Type B pancreatic cell (in vitro differentiated cells): ENCODE data around the gene FN3KRP. TPM values are rescaled to one million over a fixed set of nuclear protein-coding genes. Genes with fewer than 3 reads are reported as not detected.

Experiments
- DNase-seq: peaks from one replicate; pipeline ENCODE4 v3.0.0; 2021; ENCODE audit warnings: mixed read lengths; ENCODE audit not compliant: unreplicated experiment; ENCODE audit errors: extremely low spot score
- H3K27ac Mint-ChIP-seq: 2 replicates; pipeline ENCODE4 v1.8.0; 2021; ENCODE audit warnings: mild to moderate bottlenecking, mixed read lengths
- H3K27me3 Mint-ChIP-seq: 2 replicates; pipeline ENCODE4 v1.8.0; 2021; ENCODE audit warnings: mixed read lengths
- H3K36me3 Mint-ChIP-seq: 2 replicates; pipeline ENCODE4 v1.8.0; 2021; ENCODE audit warnings: mixed read lengths
- H3K4me1 Mint-ChIP-seq: one replicate; pipeline ENCODE4 v1.8.0; 2021; ENCODE audit warnings: mixed read lengths; ENCODE audit not compliant: unreplicated experiment
- H3K4me3 Mint-ChIP-seq: 2 replicates; pipeline ENCODE4 v1.8.0; 2021; ENCODE audit warnings: mild to moderate bottlenecking, mixed read lengths
- H3K9me3 Mint-ChIP-seq: 2 replicates; pipeline ENCODE4 v1.8.0; 2021; ENCODE audit warnings: mixed read lengths
- total RNA-seq: library from RNA; stranded (reverse); gene quantifications from 2 replicates; pipeline ENCODE4 v1.2.1, GENCODE V29; 2021; ENCODE audit warnings: low replicate concordance
- TF ChIP-seq, protein P1 (sequence below): fragments of 200-600 bp; sonication (generic); conservative IDR thresholded peaks from 2 replicates; pipeline ENCODE4 v1.5.0; 2021; ENCODE audit warnings: antibody characterized with exemption, mild to moderate bottlenecking

FN3KRP gene
- total RNA-seq, 1 donor from 2014 or later = 36.5 TPM

DNA sequence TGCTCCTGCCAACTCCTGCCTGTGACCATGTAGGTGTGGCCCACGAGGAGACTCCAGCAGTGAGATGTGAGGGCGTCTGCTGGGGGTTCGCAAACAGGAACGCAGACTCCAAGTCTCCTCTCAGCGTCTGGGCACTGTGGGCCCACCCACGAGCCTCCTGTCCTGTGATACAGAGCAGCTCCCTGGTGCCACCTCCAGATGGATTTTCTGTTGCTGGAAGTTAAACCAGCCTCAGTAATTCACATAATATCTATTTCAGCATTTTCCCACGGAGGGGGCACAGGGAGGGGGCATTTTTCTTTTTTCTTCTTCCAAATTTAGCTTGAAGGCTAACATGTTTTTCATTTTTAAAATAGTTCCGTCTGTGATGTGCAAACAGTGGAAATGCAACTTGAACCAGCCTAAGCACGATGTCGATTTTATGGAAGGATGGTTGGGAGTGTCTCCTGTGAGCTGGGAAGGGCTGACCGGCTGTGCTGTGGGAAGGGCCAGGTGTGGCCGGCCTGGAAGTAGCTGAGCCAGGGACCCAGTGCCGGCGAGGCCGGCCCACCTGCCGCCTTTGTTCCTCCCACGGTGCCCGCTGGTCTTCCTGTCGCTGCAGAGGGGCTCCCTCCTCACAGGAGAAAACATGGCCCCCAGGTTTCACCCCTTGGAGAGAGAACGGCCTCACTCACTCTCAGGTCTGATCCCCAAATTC lies 14.1 kb upstream of the FN3KRP start:
- no peak for DNase-seq
- Mint-ChIP-seq H3K4me3 (peak overlapping the region; percentile 28), H3K27me3 (peaks cover 4% of the 10 kb centered on the region), H3K4me1 (no peaks in the 10 kb centered on the region), H3K36me3 (no peaks in the 10 kb centered on the region), H3K27ac (peak overlapping the region; percentile 33), H3K9me3 (no peaks in the 10 kb centered on the region)
- TF ChIP-seq, protein P1, sequence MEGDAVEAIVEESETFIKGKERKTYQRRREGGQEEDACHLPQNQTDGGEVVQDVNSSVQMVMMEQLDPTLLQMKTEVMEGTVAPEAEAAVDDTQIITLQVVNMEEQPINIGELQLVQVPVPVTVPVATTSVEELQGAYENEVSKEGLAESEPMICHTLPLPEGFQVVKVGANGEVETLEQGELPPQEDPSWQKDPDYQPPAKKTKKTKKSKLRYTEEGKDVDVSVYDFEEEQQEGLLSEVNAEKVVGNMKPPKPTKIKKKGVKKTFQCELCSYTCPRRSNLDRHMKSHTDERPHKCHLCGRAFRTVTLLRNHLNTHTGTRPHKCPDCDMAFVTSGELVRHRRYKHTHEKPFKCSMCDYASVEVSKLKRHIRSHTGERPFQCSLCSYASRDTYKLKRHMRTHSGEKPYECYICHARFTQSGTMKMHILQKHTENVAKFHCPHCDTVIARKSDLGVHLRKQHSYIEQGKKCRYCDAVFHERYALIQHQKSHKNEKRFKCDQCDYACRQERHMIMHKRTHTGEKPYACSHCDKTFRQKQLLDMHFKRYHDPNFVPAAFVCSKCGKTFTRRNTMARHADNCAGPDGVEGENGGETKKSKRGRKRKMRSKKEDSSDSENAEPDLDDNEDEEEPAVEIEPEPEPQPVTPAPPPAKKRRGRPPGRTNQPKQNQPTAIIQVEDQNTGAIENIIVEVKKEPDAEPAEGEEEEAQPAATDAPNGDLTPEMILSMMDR = no peak

DNA sequence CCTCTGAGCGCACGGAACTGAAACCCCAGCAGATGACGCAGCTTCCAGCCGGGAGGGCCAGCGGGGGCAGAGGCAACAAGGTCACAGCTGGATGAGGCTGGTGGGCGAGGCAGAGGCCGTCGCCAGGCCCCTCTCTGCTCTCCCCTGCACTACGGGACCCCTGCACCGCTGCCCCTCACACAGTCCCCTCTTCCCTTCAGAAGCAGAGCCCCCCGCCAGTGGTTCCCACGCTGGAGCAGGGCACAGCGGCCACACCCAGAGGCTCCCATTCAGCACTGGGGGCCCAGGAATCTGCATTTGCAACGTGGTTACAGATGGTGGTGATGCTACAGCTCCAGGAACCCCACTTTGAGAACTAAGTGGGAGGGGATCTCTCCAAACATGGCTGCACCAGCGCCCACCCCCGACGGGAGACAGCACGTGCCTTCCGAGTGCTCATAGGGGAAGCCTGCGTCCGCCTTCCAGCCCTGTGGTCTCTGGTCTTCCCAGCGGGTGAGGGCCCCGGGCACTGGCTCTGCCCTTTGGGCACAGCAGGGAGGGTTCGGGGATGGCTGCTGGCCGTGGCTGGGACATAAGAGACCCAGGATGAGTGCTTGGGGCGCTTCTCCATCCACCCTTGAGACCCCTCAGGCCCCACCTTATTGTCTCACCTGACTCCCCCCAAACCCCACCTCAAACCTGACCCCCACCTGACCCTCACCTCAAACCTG lies 13.3 kb upstream of the FN3KRP start:
- H3K36me3 Mint-ChIP-seq = no peaks in the 10 kb centered on the region
- no peak overlapping the region for H3K4me3 Mint-ChIP-seq
- H3K27ac Mint-ChIP-seq = no peak overlapping the region
- TF ChIP-seq, protein P1 = no peak
- H3K9me3 Mint-ChIP-seq = no peaks in the 10 kb centered on the region
- DNase-seq = no peak
- peaks cover 4% of the 10 kb centered on the region for H3K27me3 Mint-ChIP-seq
- no peaks in the 10 kb centered on the region for H3K4me1 Mint-ChIP-seq

DNA sequence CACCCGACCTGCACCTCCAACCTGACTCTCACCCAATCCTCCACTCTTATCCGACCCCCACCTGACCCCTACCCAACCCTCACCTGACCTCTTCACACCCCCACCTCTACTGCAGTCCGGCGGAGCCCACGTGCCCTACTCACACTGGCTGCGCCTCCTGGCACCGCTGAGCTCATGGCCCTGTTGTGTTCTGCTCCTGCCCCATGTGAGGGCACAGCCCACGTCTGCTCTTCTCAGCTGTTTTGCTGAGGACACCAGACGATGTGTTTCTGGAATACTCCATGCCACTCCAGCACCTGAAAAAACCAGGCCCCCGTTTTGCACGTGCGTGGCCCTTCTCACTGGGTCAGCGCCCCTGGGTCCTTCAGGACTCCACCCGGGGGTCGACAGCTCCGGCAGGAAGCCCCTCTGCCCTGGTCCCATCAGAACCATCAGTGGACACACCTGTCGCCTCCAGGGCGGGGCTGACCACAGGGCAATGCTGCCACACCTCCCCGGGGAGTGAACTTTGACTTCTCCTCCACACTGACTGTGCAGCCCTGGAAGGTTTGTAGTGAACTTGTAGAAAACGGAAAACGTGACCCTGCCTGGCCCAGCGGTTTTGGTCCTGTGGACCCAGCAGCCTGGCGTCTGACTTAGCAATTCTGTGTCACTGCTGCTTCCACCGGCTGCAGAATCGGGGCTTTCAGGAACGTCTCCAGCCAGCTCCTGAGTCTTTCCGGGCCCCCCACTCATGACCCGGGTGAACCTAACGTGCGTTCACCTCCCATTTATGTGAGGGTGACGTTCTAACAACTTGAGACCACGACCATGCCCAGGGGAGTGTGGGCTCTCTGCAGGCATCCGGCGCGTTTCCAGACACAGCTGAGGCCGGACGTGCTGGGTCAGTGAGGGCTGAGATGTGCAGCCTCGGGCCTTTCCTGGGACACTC lies 12.3 kb upstream of the FN3KRP start:
- Mint-ChIP-seq H3K27me3 (peaks cover 4% of the 10 kb centered on the region), H3K27ac (no peak overlapping the region), H3K4me3 (no peak overlapping the region), H3K36me3 (no peaks in the 10 kb centered on the region), H3K9me3 (no peaks in the 10 kb centered on the region), H3K4me1 (no peaks in the 10 kb centered on the region)
- no peak for DNase-seq
- TF ChIP-seq, protein P1 = no peak

DNA sequence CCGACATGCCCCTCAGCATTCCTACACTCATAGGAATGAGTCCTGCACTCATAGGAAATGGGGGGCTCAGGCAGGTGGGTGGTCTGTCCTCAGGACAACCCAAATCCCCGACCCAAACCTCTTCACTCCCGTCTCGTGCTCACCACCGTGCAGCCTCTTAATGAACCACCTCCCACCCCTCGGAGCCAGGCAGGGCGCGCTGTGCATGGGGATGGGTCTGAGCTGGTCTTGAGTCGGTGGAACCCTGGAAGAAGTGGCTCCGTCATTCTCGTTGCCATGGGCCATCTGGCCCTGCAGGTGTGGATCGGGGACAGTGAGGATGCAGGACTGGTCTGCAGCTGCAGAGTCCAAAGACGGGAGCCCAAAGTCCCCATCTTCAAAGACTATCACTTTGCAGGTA lies 11.6 kb upstream of the FN3KRP start:
- no peak for DNase-seq
- H3K9me3 Mint-ChIP-seq = no peaks in the 10 kb centered on the region
- H3K27me3 Mint-ChIP-seq = no peaks in the 10 kb centered on the region
- no peak overlapping the region for H3K4me3 Mint-ChIP-seq
- no peaks in the 10 kb centered on the region for H3K36me3 Mint-ChIP-seq
- no peaks in the 10 kb centered on the region for H3K4me1 Mint-ChIP-seq
- TF ChIP-seq, protein P1 = no peak
- no peak overlapping the region for H3K27ac Mint-ChIP-seq

DNA sequence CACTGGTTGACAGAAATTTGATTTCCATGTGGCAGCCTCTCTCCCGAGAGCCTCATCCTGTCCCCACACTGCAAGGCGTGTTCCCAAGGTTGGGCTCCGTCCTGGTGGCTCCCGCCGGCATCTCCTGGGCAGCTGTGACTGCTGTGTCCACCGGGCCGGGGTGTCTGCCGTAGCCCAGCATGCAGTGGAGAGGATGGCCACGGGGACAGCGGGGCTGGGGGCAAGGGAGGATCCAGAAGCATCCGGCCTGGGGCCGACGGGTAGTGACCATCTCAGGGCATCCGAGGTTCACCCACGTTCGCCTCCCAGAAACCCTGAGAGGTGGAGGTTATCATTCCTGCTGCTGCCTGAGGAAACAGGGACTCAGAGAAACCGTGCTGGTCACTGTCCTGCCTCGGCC lies 10.8 kb upstream of the FN3KRP start:
- no peak for DNase-seq
- TF ChIP-seq, protein P1 = no peak
- no peaks in the 10 kb centered on the region for H3K27me3 Mint-ChIP-seq
- H3K36me3 Mint-ChIP-seq = no peaks in the 10 kb centered on the region
- H3K4me1 Mint-ChIP-seq = no peaks in the 10 kb centered on the region
- no peak overlapping the region for H3K27ac Mint-ChIP-seq
- no peaks in the 10 kb centered on the region for H3K9me3 Mint-ChIP-seq
- no peak overlapping the region for H3K4me3 Mint-ChIP-seq
